Esophagus squamous epithelium (tissue), 5 donors: ENCODE measurements around the gene EIF3K. TPM values are rescaled to one million over a fixed set of nuclear protein-coding genes. Genes with fewer than 3 reads are reported as not detected.
A peak's percentile ranks its signal among the peaks of the same experiment; 100 is the strongest.

Source experiments
- DNase-seq: peaks from one replicate; lab custom pipeline; 2025; lab: John Stamatoyannopoulos, UW
- H3K27ac ChIP-seq, 4 donors: fragments of 200-600 bp; sonication (generic); one replicate each; pipeline ENCODE4 v1.5.1; 2016 to 2019; ENCODE audit warnings: mild to moderate bottlenecking in 1 of 4
- H3K27me3 ChIP-seq, 4 donors: fragments of 200-600 bp; sonication (generic); 1 replicate in 3 of 4; 2 replicates in 1 of 4; pipeline versions ENCODE4 v1.5.1 to v1.6.0; 2017 to 2021; ENCODE audit warnings: antibody characterized with exemption in 1 of 4
- H3K36me3 ChIP-seq, 3 donors: fragments of 200-600 bp; sonication (generic); one replicate each; pipeline ENCODE4 v1.5.1; 2016 to 2019
- H3K4me1 ChIP-seq, 3 donors: fragments of 200-600 bp; sonication (generic); one replicate each; pipeline ENCODE4 v1.5.1; 2017 to 2019
- H3K4me3 ChIP-seq, 4 donors: fragments of 200-600 bp; sonication (generic); 1 replicate in 3 of 4; 2 replicates in 1 of 4; pipeline ENCODE4 v1.5.1; 2016 to 2019; ENCODE audit warnings: mild to moderate bottlenecking in 2 of 4, moderate library complexity in 1 of 4
- H3K9me3 ChIP-seq, 3 donors: fragments of 200-600 bp; sonication (generic); one replicate each; pipeline ENCODE4 v1.5.1; 2016 to 2019
- CTCF ChIP-seq, 6 experiments: fragments of 450-650 bp in 4 of 6; fragments of 200-600 bp in 2 of 6; sonication (generic) in 2 of 6; IDR thresholded peaks; one replicate each; pipeline ENCODE4 v1.5.1; 2016 to 2019; ENCODE audit warnings: antibody characterized with exemption in 6 of 6, mild to moderate bottlenecking in 4 of 6, moderate library complexity in 4 of 6
- POLR2A ChIP-seq, 4 donors: fragments of 450-650 bp; IDR thresholded peaks; one replicate each; pipeline ENCODE4 v1.6.1; 2017; ENCODE audit warnings: antibody characterized with exemption in 4 of 4, mild to moderate bottlenecking in 4 of 4, moderate library complexity in 3 of 4
- WGBS, 2 donors: methylation state at CpG; one replicate each; pipeline ENCODE4 v1.1.5; 2018; 5-methylcytosine and 5-hydroxymethylcytosine counted together
- intact Hi-C: fragments of 100-400 bp; cut with DNase I; formaldehyde crosslinking; loops from one replicate; pipeline ENCODE4 v1.15.0; 2022
- total RNA-seq, 4 donors: library from RNA; depleted of rRNA; stranded (reverse); fragments of >200 nt; gene quantifications; one replicate each; pipeline ENCODE4 v1.1.0, GENCODE V29; 2016
- donor health status: DM: yes; HTN: yes; CAD: no.

Gene EIF3K
- total RNA-seq, 4 donors from 2014 or later: 437 to 578 (median 516) TPM

- H3K4me1 ChIP-seq: peaks cover 50 to 89% (median 78%) of the 10 kb centered on the region in 3 donors
Observed at GRCh38 chr19:38686530-38686888, 67.5 kb downstream of the EIF3K start.

More at GRCh38 chr19:38686530-38686888, 67.5 kb downstream of the EIF3K start:
- Histone ChIP-seq H3K27me3 (no peaks in the 10 kb centered on the region), H3K9me3 (no peaks in the 10 kb centered on the region), H3K36me3 (peaks cover 0 to 11% (median 0%) of the 10 kb centered on the region in 3 donors), H3K27ac (peak overlapping the region; percentile 95 to 99 (median 98)), H3K4me3 (no peak overlapping the region)
- TF ChIP-seq CTCF (IDR thresholded peaks at IDR 0.05) (peak in 1 of 6 experiments; percentile 5), POLR2A (IDR thresholded peaks at IDR 0.05) (no peak)
- WGBS, 2 donors: 43 to 60% methylated on average over 4 of the region's 5 CpGs
- intact Hi-C loops: no loop called here
- no peak for DNase-seq

Other genes starting within 250 kb of the EIF3K start
- 100 to 1,000 TPM; 172 to 231 (median 197) TPM for gene PSMD8, start 244.6 kb upstream of the EIF3K start, total RNA-seq
- gene GGN, start 231.2 kb upstream of the EIF3K start, total RNA-seq: under 1 TPM in 1 of 4 donors, not detected in 3; 0.15 TPM
- under 1 TPM in 3 of 4 donors, not detected in 1; 0.15 to 0.38 (median 0.35) TPM for gene SPRED3, start 230.5 kb upstream of the EIF3K start, total RNA-seq
- 10 to 100 TPM; 14.4 to 40.0 (median 21.2) TPM for gene FAM98C, start 216.1 kb upstream of the EIF3K start, total RNA-seq
- gene RASGRP4, start 193.0 kb upstream of the EIF3K start, total RNA-seq: 1 to 10 TPM in 1 of 4 donors, under 1 TPM in 2, not detected in 1; 0.35 to 4.2 (median 0.64) TPM
- gene RYR1, start 185.5 kb upstream of the EIF3K start, total RNA-seq: 10 to 100 TPM; 11.2 to 18.3 (median 13.8) TPM
- 1 to 10 TPM; 1.5 to 4.2 (median 2.7) TPM for gene MAP4K1, start 1.2 kb upstream of the EIF3K start, total RNA-seq
- 100 to 1,000 TPM; 302 to 705 (median 414) TPM for gene ACTN4, start 28.5 kb downstream of the EIF3K start, total RNA-seq
- gene CAPN12, start 125.3 kb downstream of the EIF3K start, total RNA-seq: 1 to 10 TPM; 1.5 to 4.2 (median 1.8) TPM
- 100 to 1,000 TPM in 2 of 4 donors, 10 to 100 TPM in 1, 1 to 10 TPM in 1; 7.1 to 266 (median 114) TPM for gene LGALS7, start 154.3 kb downstream of the EIF3K start, total RNA-seq
- 1,000 to 10,000 TPM in 3 of 4 donors, 100 to 1,000 TPM in 1; 871 to 2,466 (median 1,613) TPM for gene LGALS7B, start 170.0 kb downstream of the EIF3K start, total RNA-seq
- under 1 TPM in 2 of 4 donors, not detected in 2; 0.62 to 0.76 TPM for gene LGALS4, start 193.8 kb downstream of the EIF3K start, total RNA-seq
- gene ECH1, start 212.6 kb downstream of the EIF3K start, total RNA-seq: 100 to 1,000 TPM in 1 of 4 donors, 10 to 100 TPM in 3; 63.4 to 129 (median 85.9) TPM
- gene HNRNPL, start 230.8 kb downstream of the EIF3K start, total RNA-seq: 100 to 1,000 TPM; 136 to 186 (median 167) TPM